H1 (cell line): Measurements from ENCODE around the gene CORO7. TPM values are rescaled to one million over a fixed set of nuclear protein-coding genes. Genes with fewer than 3 reads are reported as not detected.

Experiments used
- CTCF ChIA-PET: fragments of 300-600 bp; sonication (Branson Sonifier 250); formaldehyde crosslinking; loops from one replicate; lab custom pipeline; 2021; ENCODE audit not compliant: partially characterized antibody; lab: Charles Lee
- POLR2A ChIA-PET: fragments of 300-600 bp; sonication (Branson Sonifier 250); formaldehyde crosslinking; loops from one replicate; lab custom pipeline; 2021; ENCODE audit warnings: inconsistent platforms; ENCODE audit not compliant: partially characterized antibody; lab: Charles Lee
- DNase-seq, 2 experiments: peaks; one replicate each; pipeline versions ENCODE4 v3.0.0 to v3.0.0-alpha.2; 2010 to 2022; ENCODE audit warnings: low spot score in 2 of 2, low read depth in 1 of 2, mixed read lengths in 1 of 2
- FAIRE-seq: peaks from 2 replicates; lab custom pipeline; 2011; peaks lifted over from hg19 to GRCh38; lab: Jason Lieb, UNC
- H2AFZ ChIP-seq: 2 replicates; pipeline ENCODE4 v1.8.1; 2012; ENCODE audit warnings: low read length, inconsistent platforms
- H2AK5ac ChIP-seq: 2 replicates; pipeline ENCODE4 v1.6.1; 2013; ENCODE audit warnings: low read depth, low read length
- H2BK120ac ChIP-seq: replicated peaks from 2 replicates; pipeline ENCODE3; 2013; ENCODE audit warnings: low read depth, low read length, inconsistent platforms
- H2BK12ac ChIP-seq: 2 replicates; pipeline ENCODE4 v1.6.1; 2013; ENCODE audit warnings: low read depth, low read length
- H2BK15ac ChIP-seq: 2 replicates; pipeline ENCODE4 v1.6.1; 2013; ENCODE audit warnings: low read length
- H2BK20ac ChIP-seq: 2 replicates; pipeline ENCODE4 v1.6.1; 2013; ENCODE audit warnings: low read length
- H2BK5ac ChIP-seq: 2 replicates; pipeline ENCODE4 v1.6.1; 2013; ENCODE audit warnings: low read depth, low read length
- H3K14ac ChIP-seq: 2 replicates; pipeline ENCODE4 v1.6.1; 2013; ENCODE audit warnings: inconsistent platforms; ENCODE audit not compliant: insufficient read length
- H3K18ac ChIP-seq: 2 replicates; pipeline ENCODE4 v1.6.1; 2013; ENCODE audit warnings: low read length; ENCODE audit errors: extremely low read depth
- H3K23ac ChIP-seq: 2 replicates; pipeline ENCODE4 v1.6.1; 2013; ENCODE audit warnings: inconsistent platforms; ENCODE audit not compliant: insufficient read length
- H3K23me2 ChIP-seq: 2 replicates; pipeline ENCODE4 v1.6.1; 2013; ENCODE audit warnings: low read depth, low read length
- H3K27ac ChIP-seq: 2 replicates; pipeline ENCODE4 v1.6.1; 2011; ENCODE audit warnings: low read depth, low read length, inconsistent platforms
- H3K27me3 ChIP-seq, 4 experiments: replicated peaks in 1 of 4; 1 replicate in 1 of 4; 2 replicates in 3 of 4; pipeline versions ENCODE4 v1.6.1 to v1.8.1; 2011 to 2013; ENCODE audit warnings: low read length in 3 of 4, mild to moderate bottlenecking in 3 of 4, inconsistent platforms in 2 of 4, mixed read lengths in 2 of 4, moderate library complexity in 1 of 4; ENCODE audit not compliant: control insufficient read depth in 3 of 4, insufficient read depth in 3 of 4; ENCODE audit errors: extremely low read depth in 1 of 4
- H3K36me3 ChIP-seq, 4 experiments: 2 replicates each; pipeline versions ENCODE4 v1.6.1 to v1.8.1; 2011 to 2013; ENCODE audit warnings: mild to moderate bottlenecking in 4 of 4, low read length in 3 of 4, moderate library complexity in 2 of 4, control low read depth in 1 of 4, inconsistent platforms in 1 of 4; ENCODE audit not compliant: insufficient read depth in 4 of 4, control insufficient read depth in 2 of 4
- H3K4ac ChIP-seq: replicated peaks from 2 replicates; pipeline ENCODE3; 2013; ENCODE audit warnings: low read length, low read depth, mixed read lengths, inconsistent platforms; ENCODE audit not compliant: insufficient read length
- H3K4me1 ChIP-seq, 4 experiments: replicated peaks in 1 of 4; 1 replicate in 1 of 4; 2 replicates in 3 of 4; pipeline versions ENCODE4 v1.6.1 to v1.8.1; 2011 to 2013; ENCODE audit warnings: low read length in 3 of 4, inconsistent platforms in 2 of 4, mixed read lengths in 1 of 4; ENCODE audit not compliant: insufficient read depth in 4 of 4, control insufficient read depth in 3 of 4
- H3K4me2 ChIP-seq, 2 experiments: 2 replicates each; pipeline versions ENCODE4 v1.6.1 to v1.8.1; 2011 to 2013; ENCODE audit warnings: low read depth in 2 of 2, low read length in 2 of 2, control low read depth in 1 of 2, inconsistent platforms in 1 of 2, mild to moderate bottlenecking in 1 of 2; ENCODE audit not compliant: insufficient read depth in 1 of 2
- H3K4me3 ChIP-seq, 4 experiments: fragments of 200-600, 300-600 bp in 1 of 4; sonication (generic), shearing (Covaris generic), sonication (Bioruptor Twin) in 1 of 4; 2 replicates each; pipeline versions ENCODE4 v1.5.1 to v1.8.1; 2011 to 2016; ENCODE audit warnings: low read length in 4 of 4, low read depth in 3 of 4, control low read depth in 2 of 4, inconsistent platforms in 2 of 4, mild to moderate bottlenecking in 2 of 4, mixed read lengths in 1 of 4, moderate library complexity in 1 of 4; ENCODE audit not compliant: insufficient read depth in 2 of 4; ENCODE audit errors: extremely low read depth in 1 of 4
- H3K56ac ChIP-seq: replicated peaks from 2 replicates; pipeline ENCODE3; 2013; ENCODE audit warnings: low read depth, mild to moderate bottlenecking, mixed read lengths, low read length, inconsistent platforms; ENCODE audit not compliant: insufficient read length
- H3K79me1 ChIP-seq: 2 replicates; pipeline ENCODE4 v1.6.1; 2013; ENCODE audit warnings: low read depth, low read length, control low read depth
- H3K79me2 ChIP-seq, 2 experiments: 2 replicates each; pipeline versions ENCODE4 v1.6.1 to v1.8.1; 2012 to 2013; ENCODE audit warnings: low read length in 2 of 2, mild to moderate bottlenecking in 2 of 2, inconsistent platforms in 1 of 2; ENCODE audit not compliant: insufficient read depth in 2 of 2, control insufficient read depth in 1 of 2
- H3K9ac ChIP-seq, 4 experiments: replicated peaks in 1 of 4; 1 replicate in 1 of 4; 2 replicates in 3 of 4; pipeline versions ENCODE4 v1.6.1 to v1.8.1; 2011 to 2013; ENCODE audit warnings: low read depth in 3 of 4, low read length in 3 of 4, control low read depth in 2 of 4, mild to moderate bottlenecking in 2 of 4, moderate library complexity in 2 of 4, inconsistent platforms in 1 of 4; ENCODE audit errors: extremely low read depth in 1 of 4
- H3K9me3 ChIP-seq, 2 experiments: 2 replicates each; pipeline versions ENCODE4 v1.6.1 to v1.8.1; 2012 to 2013; ENCODE audit warnings: mild to moderate bottlenecking in 2 of 2, moderate library complexity in 2 of 2, control low read depth in 1 of 2, inconsistent platforms in 1 of 2, low read depth in 1 of 2, low read length in 1 of 2, mixed read lengths in 1 of 2; ENCODE audit not compliant: insufficient read depth in 2 of 2
- H4K20me1 ChIP-seq, 2 experiments: replicated peaks in 1 of 2; 2 replicates each; pipeline versions ENCODE3 to v1.8.1; 2011 to 2013; ENCODE audit warnings: inconsistent platforms in 2 of 2, low read length in 2 of 2, mild to moderate bottlenecking in 1 of 2; ENCODE audit not compliant: insufficient read depth in 2 of 2, control insufficient read depth in 1 of 2
- H4K5ac ChIP-seq: 2 replicates; pipeline ENCODE4 v1.6.1; 2013; ENCODE audit warnings: low read length, low read depth, mixed read lengths, inconsistent platforms; ENCODE audit not compliant: insufficient read length
- H4K8ac ChIP-seq: 2 replicates; pipeline ENCODE4 v1.8.0; 2013; ENCODE audit warnings: mild to moderate bottlenecking, moderate library complexity, low read length, inconsistent platforms; ENCODE audit not compliant: insufficient read depth; ENCODE audit errors: extremely low read depth
- H4K91ac ChIP-seq: replicated peaks from 2 replicates; pipeline ENCODE3; 2013; ENCODE audit warnings: low read length, mixed read lengths, inconsistent platforms; ENCODE audit not compliant: insufficient read length
- CREB1 ChIP-seq: IDR thresholded peaks from 2 replicates; pipeline ENCODE4 v1.6.1; 2012; ENCODE audit warnings: inconsistent platforms
- CTBP2 ChIP-seq: IDR thresholded peaks from 2 replicates; pipeline ENCODE4 v1.7.0; 2011; ENCODE audit warnings: borderline replicate concordance, mild to moderate bottlenecking, moderate library complexity, mixed read lengths, low read length; ENCODE audit not compliant: insufficient read depth, insufficient read length
- GABPA ChIP-seq: IDR thresholded peaks from 2 replicates; pipeline ENCODE4 v1.6.1; 2011; ENCODE audit warnings: mild to moderate bottlenecking, low read length, moderate library complexity, borderline replicate concordance; ENCODE audit not compliant: insufficient read depth
- HDAC2 ChIP-seq, 2 experiments: fragments of 300-600 bp in 1 of 2; sonication (generic) in 1 of 2; IDR thresholded peaks; 2 replicates each; pipeline ENCODE4 v1.6.1; 2011 to 2012; ENCODE audit warnings: low read depth in 2 of 2, low read length in 2 of 2, mild to moderate bottlenecking in 2 of 2, moderate library complexity in 2 of 2, borderline replicate concordance in 1 of 2, inconsistent platforms in 1 of 2
- RAD21 ChIP-seq, 2 experiments: IDR thresholded peaks in 1 of 2; conservative IDR thresholded peaks in 1 of 2; 2 replicates each; pipeline ENCODE4 v1.6.1; 2011; ENCODE audit warnings: low read depth in 2 of 2, low read length in 2 of 2, improper control_type of control experiment in 1 of 2, inconsistent platforms in 1 of 2, mild to moderate bottlenecking in 1 of 2, moderate library complexity in 1 of 2
- RNF2 ChIP-seq: fragments of 200-900, 300-1000 bp; sonication (generic); IDR thresholded peaks from 2 replicates; pipeline ENCODE4 v1.7.1; 2016; ENCODE audit warnings: borderline replicate concordance, low read depth, mild to moderate bottlenecking, antibody characterized with exemption, low read length; ENCODE audit not compliant: poor library complexity, severe bottlenecking; ENCODE audit errors: missing control alignments
- SIX5 ChIP-seq: IDR thresholded peaks from 2 replicates; pipeline ENCODE4 v1.6.1; 2011; ENCODE audit warnings: mild to moderate bottlenecking, low read depth, low read length
- SUZ12 ChIP-seq: fragments of 200-600 bp; sonication (generic); IDR thresholded peaks from 2 replicates; pipeline ENCODE4 v1.6.1; 2012; ENCODE audit warnings: mild to moderate bottlenecking, inconsistent platforms, low read length, moderate library complexity, mixed read lengths
- YY1 ChIP-seq: IDR thresholded peaks from 2 replicates; pipeline ENCODE4 v1.6.1; 2011; ENCODE audit warnings: low read depth, mild to moderate bottlenecking, low read length
- WGBS, 2 experiments: shearing (Covaris generic) in 1 of 2; methylation state at CpG; one replicate each; pipeline versions ENCODE4 v1.1.6 to v1.1.7; 2013 to 2015; ENCODE audit warnings: low lambda C conversion rate in 2 of 2, mixed read lengths in 2 of 2, inconsistent platforms in 1 of 2, low coverage in 1 of 2, missing lambda C conversion rate in 1 of 2; ENCODE audit not compliant: insufficient replicate concordance in 2 of 2, insufficient coverage in 1 of 2, insufficient read length in 1 of 2; ENCODE audit errors: extremely low coverage in 1 of 2, missing lambda C conversion rate in 1 of 2; 5-methylcytosine and 5-hydroxymethylcytosine counted together
- polyA plus RNA-seq, 7 experiments: library from polyadenylated mRNA; depleted of rRNA in 3 of 7; stranded (reverse) in 5 of 7; unstranded in 2 of 7; fragments of >200 nt in 5 of 7; fragments of 200-250 nt in 2 of 7; gene quantifications; 1 replicate in 5 of 7; 2 replicates in 1 of 7; 4 replicates in 1 of 7; pipeline versions ENCODE4 v1.2.1 to v1.2.3, GENCODE V29; 2011 to 2013; ENCODE audit warnings: missing spikeins in 2 of 7, mixed read lengths in 2 of 7
- total RNA-seq: library from RNA; stranded (reverse); fragmentation: NEBNext Ultra II Directional; extraction: Animal tissue kit (Norgen Biotek cat#: 25700); gene quantifications from 2 replicates; pipeline ENCODE4 v1.2.1, GENCODE V29; 2021

CORO7 gene
- total and polyA plus RNA-seq, 2 of the 8 experiments (the other 6 are each of a cell fraction or from before 2014, with no cell fraction given): 25.2 to 29.8 TPM

DNA sequence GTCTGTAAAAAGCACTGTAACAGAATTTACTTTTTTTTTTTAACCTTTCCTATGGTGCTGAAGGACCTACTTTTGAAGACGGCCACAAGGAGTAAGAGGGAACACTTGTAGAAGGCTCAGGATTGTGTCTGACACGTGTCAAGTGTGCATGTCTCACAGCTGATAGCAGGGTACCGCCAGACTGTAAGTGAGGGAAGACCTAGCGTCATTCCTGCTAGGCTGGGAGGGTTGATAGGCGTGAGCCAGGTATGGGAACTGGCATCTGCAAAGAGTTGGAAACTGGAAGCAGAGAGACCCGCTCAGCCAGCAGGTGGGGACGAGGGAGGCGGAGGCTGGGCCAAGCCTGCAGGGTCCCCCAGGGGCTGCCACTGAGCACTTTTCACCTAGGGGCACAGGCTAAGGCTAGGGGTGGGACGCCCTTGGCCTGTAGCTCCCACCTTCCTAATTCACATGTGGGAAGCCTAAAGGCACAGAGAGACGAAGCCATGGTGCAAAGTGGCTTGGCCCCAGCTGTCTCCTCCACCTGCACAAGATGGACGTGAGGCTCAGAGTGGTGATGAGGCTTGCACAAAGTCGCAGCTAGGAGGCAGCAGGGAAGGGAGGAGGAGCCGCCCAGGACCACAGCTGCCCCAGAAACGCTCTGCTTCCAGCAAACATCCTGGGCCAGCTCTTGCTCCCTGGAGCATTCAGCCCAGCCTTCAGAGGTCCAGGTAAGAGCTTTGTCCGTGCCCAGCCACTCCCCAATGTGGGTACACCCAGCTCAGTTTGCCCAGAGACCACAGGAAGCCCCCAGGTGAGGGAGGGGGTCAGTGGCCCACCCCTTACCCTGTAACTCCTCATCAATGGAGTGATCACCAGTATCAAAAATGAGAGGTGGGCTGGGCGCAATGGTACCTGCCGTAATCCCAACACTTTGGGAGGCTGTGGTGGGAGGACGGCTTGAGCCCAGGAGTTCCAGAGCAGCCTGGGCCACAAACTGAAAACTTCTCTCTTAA, 25.8 kb downstream of the CORO7 start:
- ChIA-PET CTCF (interaction anchor here (0.6 to 24.8 kb wide), 22 partner anchors 9 to 1470 kb away, joined by 3 to 659 read pairs (median 4); partner anchors contain the start of gene PAM16), POLR2A (interaction anchor here (0.8 to 11.9 kb wide), 9 partner anchors 12 to 119 kb away, joined by 3 to 223 read pairs (median 5); partner anchors contain the start of genes PAM16 and TFAP4)
- no peak overlapping the region; the same call in 1 of the 2 replicates for H4K8ac ChIP-seq
- H3K9ac ChIP-seq: no peak overlapping the region
- peak overlapping the region; percentile 96 for H2AK5ac ChIP-seq
- no peak overlapping the region for H2BK120ac ChIP-seq
- H3K9me3 ChIP-seq: no peaks in the 10 kb centered on the region
- no peaks in the 10 kb centered on the region for H3K36me3 ChIP-seq
- H3K56ac ChIP-seq: peak overlapping the region; percentile 42
- H4K91ac ChIP-seq: peak overlapping the region; percentile 79
- H2BK20ac ChIP-seq: peak overlapping the region; percentile 96; the same call in 1 of the 2 replicates
- peak overlapping the region; percentile 89 for H2BK5ac ChIP-seq
- no peak overlapping the region for H3K4me3 ChIP-seq
- H2BK15ac ChIP-seq: peak overlapping the region; percentile 96
- H3K4ac ChIP-seq: peak overlapping the region; percentile 4
- no peak overlapping the region for H3K14ac ChIP-seq
- H4K20me1 ChIP-seq: no peaks in the 10 kb centered on the region
- FAIRE-seq: no peak
- peak overlapping the region; percentile 97; the same call in 1 of the 2 replicates for H2BK12ac ChIP-seq
- H4K5ac ChIP-seq: no peak overlapping the region
- H3K79me2 ChIP-seq: no peaks in the 10 kb centered on the region
- H3K23ac ChIP-seq: no peak overlapping the region
- DNase-seq: no peak
- no peaks in the 10 kb centered on the region for H3K79me1 ChIP-seq
- H2AFZ ChIP-seq: no peak overlapping the region
- 0 out of 2 replicates have a peak overlapping the region, but pooled peaks have one; percentile 8 for H3K27ac ChIP-seq
- H3K18ac ChIP-seq: peak overlapping the region; percentile 68
- peaks cover 12 to 50% (median 43%) of the 10 kb centered on the region in 4 experiments for H3K4me1 ChIP-seq
- H3K23me2 ChIP-seq: no peaks in the 10 kb centered on the region
- no peaks in the 10 kb centered on the region for H3K27me3 ChIP-seq
- 75% methylated on average over 18 of the region's 18 CpGs; no CpG with 5 or more reads in 1 of the 2 experiments for WGBS, 2 experiments
- H3K4me2 ChIP-seq: no peak overlapping the region; a peak in 1 of 4 replicates
- TF ChIP-seq RAD21 (IDR thresholded peaks at IDR 0.05 in 1 of 2, conservative IDR thresholded peaks at IDR 0.05 in 1 of 2; ENCODE audit: low read depth in 2 of 2, low read length in 2 of 2) (peak; percentile 24 to 43; a peak in 3 of 4 replicates), CTBP2 (no peak), YY1 (peak; percentile 58; the same call in 1 of the 2 replicates), SIX5 (no peak), RNF2 (no peak), HDAC2 (IDR thresholded peaks at IDR 0.05; ENCODE audit: borderline replicate concordance in 1 of 2, low read depth in 2 of 2, low read length in 2 of 2) (no peak), CREB1 (0 out of 2 replicates have a peak, but pooled peaks have one; percentile 8), SUZ12 (no peak), GABPA (no peak; the same call in 1 of the 2 replicates)
